AG08395 (cell line): ENCODE results near the gene RASGRF2.

Experiments used
- DNase-seq: peaks from one replicate; pipeline ENCODE4 v3.0.0; 2012; ENCODE audit warnings: mixed read lengths, low spot score

Gene RASGRF2

GRCh38 chr5:81177061-81177460, 216.9 kb downstream of the RASGRF2 start:
- no peak for DNase-seq

- no peak for DNase-seq
Observed at GRCh38 chr5:81179959-81180358, 219.8 kb downstream of the RASGRF2 start.

- DNase-seq = no peak
Observed at GRCh38 chr5:81180780-81181460, 220.8 kb downstream of the RASGRF2 start.

GRCh38 chr5:81181576-81182316, 221.6 kb downstream of the RASGRF2 start:
- DNase-seq = no peak

- no peak for DNase-seq
Observed at GRCh38 chr5:81182396-81183390, 222.5 kb downstream of the RASGRF2 start.

GRCh38 chr5:81183811-81184748, 223.9 kb downstream of the RASGRF2 start:
- no peak for DNase-seq

GRCh38 chr5:81184749-81185110, 224.6 kb downstream of the RASGRF2 start:
- no peak for DNase-seq

- no peak for DNase-seq
Observed at GRCh38 chr5:81187885-81188284, 227.7 kb downstream of the RASGRF2 start.

- no peak for DNase-seq
Observed at GRCh38 chr5:81188962-81189361, 228.8 kb downstream of the RASGRF2 start.

GRCh38 chr5:81189875-81190498, 229.8 kb downstream of the RASGRF2 start:
- DNase-seq = no peak

- no peak for DNase-seq
Observed at GRCh38 chr5:81191726-81192372, 231.7 kb downstream of the RASGRF2 start.

- DNase-seq = no peak
Observed at GRCh38 chr5:81192373-81192750, 232.2 kb downstream of the RASGRF2 start.

- peak; percentile 92 for DNase-seq
Observed at GRCh38 chr5:81194633-81195334, 234.6 kb downstream of the RASGRF2 start.

- DNase-seq = no peak
Observed at GRCh38 chr5:81195335-81195929, 235.3 kb downstream of the RASGRF2 start.

- DNase-seq = no peak
Observed at GRCh38 chr5:81202655-81203054, 242.5 kb downstream of the RASGRF2 start.

- DNase-seq = no peak
Observed at GRCh38 chr5:81203729-81204128, 243.6 kb downstream of the RASGRF2 start.

- DNase-seq = no peak
Observed at GRCh38 chr5:81204205-81204604, 244.0 kb downstream of the RASGRF2 start.

- no peak for DNase-seq
Observed at GRCh38 chr5:81205058-81205457, 244.9 kb downstream of the RASGRF2 start.

GRCh38 chr5:81207009-81207408, 246.8 kb downstream of the RASGRF2 start:
- DNase-seq = peak; percentile 18
